Stimulated activated CD8-positive, alpha-beta memory T cell treated with anti-CD3 and anti-CD28 coated beads, Interleukin-15, amount 100 ng/mL, for 48 hours (primary cell): ENCODE data around the gene QRFP.

Experiments used
- DNase-seq, 2 donors: peaks; one replicate each; pipeline ENCODE4 v3.0.0-alpha.2; 2020; ENCODE audit warnings: low read depth in 2 of 2

The QRFP gene

DNA sequence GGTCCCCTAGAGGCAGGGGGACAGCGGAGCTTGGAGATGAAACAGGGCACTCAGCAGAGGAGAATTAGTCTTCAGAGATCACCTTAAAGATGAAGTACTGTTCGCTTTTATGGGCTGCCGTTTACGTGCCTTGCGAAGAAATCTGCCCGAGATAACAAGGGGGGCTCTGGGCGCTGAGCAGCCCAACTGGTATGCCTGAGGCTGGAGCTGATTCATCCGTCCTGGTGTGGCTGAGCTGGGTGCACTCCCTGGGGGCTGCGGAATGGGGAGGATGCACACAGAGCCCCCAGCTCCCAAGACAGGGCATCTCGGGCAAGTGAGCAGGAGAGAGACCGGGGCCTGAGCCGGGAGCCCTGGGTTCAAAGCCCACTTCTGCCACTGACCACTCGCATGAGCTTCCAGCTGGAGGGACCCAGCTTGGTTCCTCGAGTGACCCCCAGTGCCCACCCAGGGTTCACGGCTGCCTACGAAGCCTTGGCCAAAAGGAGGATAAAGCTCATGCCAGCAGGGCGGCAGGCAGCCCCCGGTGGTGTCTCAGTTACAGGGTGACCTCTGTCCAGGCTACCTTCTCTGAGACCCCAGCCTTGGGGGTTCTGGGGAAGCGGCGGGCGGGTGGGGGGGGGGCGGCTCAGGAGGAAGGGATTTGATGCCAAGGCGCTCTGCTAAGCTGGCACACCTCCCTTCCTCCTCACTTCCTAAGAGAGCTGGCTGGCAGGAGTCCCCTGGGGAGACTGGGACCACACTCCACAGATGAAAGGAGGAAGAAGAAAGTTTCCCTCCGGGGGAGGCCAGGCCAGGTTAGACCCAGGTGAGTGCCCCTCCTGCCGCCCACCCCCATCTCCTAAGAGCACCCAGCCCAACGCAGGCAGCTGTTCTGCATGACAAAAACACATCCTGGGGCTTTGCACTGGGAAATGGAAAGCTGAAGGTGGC, 36.8 kb upstream of the QRFP start:
- DNase-seq, result no peak

DNA sequence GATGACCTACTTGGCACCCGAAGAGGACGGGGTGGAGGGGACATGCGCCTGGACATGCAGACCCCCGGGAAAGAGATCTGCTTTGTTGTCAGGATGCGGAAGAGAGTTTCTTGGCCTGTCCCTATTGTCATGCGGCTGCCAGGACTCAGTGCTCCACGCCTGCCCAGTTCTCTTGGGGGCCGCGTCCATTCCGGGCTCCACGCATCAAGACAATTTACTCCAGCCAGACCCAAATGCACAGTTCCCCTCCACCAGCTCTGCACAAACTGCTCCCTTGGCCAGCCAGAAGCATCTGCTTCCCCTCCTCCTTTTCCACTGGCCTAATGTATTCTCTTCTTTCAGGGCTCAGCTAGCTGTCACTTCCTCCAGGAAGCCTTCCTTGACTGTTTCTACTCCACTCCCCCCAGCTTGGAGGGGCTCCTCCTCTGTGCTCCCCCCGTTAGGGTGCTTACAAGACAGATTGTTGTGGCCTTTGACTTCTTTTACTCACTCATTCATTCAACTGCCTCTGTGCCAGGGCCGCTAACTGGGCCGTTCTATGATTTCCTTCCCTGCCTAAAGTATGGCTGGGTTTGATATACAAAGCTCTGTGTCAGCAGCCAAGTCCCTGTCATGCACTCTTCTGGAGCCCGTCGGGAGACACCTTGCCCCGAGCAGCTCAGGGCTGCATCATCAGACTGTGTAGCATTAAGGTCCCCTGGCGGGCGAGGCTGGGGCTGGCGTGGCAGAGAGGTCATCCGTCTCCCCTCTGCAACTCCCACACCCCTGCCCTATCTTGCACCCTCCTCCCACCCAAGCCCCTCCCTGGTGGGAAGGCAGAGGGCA, 35.9 kb upstream of the QRFP start:
- DNase-seq, result no peak

DNA sequence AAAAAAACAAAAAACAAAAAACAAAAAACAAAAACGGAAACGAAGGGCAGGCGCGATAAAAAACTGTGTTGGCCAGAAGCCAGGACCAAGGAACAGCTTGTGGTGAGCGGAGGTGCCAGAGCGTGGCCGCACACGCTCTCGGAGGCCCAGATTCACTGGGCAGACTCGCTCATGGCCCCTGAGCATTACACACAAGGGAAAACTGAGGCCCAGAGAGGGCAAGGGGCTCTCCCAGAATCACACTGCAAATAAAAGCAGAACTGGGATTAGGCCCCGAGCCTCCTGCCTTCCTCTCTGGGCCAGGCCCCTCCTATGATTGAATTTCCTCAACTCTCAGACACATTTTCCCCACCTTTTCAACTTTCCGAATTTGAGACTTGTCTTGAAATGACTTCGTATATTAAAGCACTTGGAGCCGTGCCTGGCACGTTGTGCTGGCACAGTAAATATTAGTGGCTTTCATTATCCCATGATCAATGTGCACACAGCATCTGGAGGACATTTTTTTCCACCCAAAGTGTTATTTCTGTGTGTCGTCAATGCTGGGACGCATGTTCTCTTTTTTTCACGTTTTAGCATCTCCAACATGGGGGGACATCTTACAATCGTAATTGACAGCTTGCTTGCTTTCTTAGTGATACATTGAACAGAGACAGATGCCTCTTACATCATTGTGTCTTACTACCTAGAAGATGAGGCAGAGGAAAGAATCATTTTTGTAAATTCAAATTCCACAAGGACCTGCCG, 35.1 kb upstream of the QRFP start:
- no peak for DNase-seq

DNA sequence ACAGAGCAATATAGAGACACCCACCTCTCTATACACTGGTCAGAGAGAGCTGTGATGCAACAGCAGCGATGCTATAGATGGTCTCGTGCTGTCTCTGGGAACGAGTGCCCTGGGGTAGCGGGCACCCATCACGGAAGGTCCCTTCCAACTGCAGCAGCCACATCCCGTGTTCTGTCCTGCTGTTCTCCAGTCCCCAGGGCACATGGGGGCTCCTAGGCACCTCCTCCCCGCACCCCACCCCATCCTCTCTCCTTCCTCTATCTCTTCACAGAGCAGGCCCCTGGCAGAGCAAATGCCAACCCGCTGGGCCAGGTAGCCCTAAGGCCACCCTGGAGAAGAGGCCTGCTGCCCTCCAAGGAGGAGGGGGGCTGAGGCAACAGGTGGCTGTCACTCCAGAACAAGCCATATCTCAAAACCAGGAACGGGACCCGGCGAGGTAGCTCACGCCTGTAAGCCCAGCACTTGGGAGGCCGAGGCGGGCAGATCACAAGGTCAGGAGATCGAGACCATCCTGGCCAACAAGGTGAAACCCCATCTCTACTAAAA, 34.3 kb upstream of the QRFP start:
- no peak for DNase-seq

DNA sequence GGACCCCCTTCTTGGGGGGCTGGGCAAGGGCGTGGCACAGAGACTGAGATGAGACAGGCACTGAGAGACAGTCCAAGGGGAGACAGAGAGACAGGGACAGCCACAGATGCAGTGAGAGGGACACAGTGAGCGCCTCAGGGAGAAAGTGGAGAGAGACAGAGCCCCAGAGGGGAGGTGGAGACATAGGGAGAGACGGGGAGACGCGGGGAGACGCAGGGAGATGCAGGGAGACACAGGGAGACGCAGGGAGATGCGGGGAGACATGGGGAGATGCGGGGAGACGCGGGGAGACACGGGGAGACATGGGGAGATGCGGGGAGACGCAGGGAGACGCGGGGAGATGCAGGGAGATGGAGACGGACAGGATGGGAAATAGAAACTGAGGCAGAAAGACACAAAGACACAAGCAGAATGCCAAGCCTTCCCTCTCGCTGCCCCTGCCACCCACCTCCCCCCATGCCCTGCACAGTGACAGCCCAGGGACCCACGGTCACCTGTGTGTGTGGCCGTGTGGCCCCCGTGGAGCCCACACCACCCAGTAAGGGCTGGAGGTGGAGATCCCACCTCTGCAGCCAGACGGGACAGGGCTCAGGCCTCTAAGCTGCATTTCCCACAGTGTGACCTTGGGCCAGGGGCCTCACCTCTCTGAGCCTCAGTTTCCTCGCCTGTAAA, 33.7 kb upstream of the QRFP start:
- no peak for DNase-seq

DNA sequence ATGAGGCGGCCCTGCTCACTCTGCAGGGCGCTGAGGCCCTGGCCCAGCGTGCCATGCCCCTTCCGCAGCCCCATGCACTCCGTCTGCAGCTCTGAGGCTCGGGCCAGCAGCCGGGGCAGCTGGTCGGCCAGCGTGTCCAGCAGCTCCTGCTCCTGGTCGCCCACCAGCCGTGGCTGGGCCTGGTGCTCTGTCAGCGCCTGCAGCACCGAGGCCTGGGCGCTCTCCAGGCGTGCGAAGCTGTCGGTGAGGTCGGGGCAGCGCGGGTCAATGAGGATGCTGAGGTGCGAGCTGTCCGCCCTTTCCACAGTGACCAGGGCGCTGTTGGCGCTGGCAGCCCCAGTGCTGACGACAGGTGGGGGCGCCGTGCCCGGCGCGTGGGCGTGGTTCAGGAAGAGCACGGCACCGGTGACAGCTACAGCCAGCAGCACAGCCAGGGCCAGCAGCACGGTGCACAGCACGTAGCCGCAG, 33.0 kb upstream of the QRFP start:
- DNase-seq, result no peak

DNA sequence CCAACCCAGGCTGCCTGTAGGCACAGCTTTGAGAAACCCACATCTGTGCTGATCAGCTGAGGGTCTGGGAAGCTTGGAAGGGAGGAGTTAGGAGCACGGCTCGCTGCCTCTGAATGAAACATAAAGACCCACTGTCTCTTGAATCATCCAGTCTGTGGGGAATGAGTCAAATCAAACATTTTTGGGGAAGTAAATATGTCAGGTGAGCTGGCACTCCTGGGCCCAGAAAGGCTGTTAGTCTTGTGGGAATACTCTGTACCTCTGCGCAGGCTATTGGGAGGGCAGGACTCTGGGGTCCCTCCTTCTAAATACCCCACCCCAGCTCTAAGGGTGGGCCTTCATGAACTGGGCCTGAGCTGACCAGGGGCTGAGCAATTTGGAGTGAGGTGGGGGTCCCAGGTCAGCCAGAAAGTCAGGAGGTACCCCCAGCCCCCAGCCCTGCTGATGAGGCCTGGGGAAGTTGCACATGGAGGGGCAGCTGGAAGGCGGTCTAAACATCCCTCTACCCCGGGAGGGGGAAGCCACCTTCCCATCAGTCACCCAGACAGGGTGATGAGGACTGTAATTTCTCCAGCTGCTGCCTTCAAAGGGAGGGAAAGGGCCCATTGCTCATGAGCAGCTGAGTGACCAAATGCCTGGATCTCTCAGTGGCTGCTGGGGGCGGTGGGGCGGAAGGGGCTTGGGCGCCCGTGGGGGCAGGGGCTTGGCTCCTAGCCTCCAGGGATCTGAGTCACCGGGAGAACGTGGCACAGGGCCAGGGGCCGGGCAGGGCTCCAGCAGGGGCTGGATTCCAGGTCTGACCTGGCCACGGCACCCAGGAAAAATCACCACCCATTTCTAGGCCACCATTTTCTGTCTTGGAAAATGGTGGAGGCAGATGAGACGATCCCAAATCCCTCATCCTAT, 31.6 kb upstream of the QRFP start:
- no peak for DNase-seq

DNA sequence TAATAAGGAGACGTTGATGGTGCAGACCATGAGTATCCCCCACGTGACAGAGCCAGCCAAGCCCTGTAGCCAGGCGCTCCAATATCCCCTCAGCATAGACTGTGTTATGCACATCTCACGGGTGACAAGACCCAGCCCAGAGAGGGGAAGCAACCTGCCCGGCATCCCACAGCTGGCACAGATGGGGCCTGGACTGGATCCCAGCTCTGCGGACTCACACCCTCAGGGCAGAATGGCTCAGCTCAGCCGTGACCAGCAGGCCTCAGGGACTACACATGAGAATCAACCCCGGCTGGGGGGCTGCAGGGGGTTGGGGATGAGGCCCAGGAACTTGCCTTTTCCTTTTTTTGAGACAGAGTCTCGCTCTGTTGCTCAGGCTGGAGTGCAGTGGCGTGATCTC, 30.7 kb upstream of the QRFP start:
- no peak for DNase-seq

DNA sequence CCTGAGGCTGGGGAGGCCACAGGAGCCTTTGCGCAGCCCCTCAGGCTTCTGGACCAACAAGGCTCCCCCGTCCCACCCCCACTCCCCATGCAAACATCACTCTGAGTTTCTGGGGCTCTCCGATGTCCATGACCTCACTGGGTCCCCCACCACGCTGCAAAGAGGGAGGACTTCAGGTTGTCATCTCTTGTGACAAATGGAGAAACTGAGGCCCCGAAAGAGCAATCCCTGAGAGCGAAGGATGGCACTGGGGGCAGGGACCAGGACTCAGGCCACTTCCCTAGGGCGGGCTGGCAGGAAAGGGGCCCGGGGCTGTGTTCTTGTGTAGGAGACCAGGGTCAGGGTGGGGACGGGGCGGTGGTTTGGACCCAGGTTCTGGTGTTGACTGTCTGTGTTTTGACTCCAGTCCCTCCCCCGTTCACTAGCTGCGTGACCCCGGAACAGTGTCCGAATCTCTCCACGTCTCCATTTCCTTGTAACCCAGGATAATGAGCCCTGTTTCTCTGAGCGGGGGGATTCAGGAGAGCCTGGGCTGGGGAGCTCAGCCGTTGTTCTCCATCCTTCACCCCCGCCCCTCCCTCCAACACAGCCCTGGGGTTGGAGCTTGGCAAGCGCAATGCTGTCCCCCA, 28.6 kb upstream of the QRFP start:
- no peak for DNase-seq

DNA sequence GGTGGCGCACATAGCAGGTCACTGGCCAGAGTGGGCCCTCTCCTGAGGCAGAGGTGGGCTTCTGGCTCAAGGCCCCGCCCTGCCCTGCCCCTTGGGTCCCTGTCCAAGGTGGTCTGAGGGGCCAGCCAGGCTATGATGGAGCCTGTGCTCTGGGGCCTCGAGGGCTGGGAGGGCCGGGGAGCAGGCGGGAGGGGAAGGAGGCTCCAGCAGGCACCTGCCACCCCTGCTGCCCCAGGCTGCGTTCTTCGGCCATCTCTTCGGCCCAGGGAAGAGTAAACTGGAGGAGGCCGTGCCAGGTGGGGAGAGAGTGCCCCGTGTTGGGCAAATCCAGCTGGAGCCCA, 27.8 kb upstream of the QRFP start:
- DNase-seq, result no peak

DNA sequence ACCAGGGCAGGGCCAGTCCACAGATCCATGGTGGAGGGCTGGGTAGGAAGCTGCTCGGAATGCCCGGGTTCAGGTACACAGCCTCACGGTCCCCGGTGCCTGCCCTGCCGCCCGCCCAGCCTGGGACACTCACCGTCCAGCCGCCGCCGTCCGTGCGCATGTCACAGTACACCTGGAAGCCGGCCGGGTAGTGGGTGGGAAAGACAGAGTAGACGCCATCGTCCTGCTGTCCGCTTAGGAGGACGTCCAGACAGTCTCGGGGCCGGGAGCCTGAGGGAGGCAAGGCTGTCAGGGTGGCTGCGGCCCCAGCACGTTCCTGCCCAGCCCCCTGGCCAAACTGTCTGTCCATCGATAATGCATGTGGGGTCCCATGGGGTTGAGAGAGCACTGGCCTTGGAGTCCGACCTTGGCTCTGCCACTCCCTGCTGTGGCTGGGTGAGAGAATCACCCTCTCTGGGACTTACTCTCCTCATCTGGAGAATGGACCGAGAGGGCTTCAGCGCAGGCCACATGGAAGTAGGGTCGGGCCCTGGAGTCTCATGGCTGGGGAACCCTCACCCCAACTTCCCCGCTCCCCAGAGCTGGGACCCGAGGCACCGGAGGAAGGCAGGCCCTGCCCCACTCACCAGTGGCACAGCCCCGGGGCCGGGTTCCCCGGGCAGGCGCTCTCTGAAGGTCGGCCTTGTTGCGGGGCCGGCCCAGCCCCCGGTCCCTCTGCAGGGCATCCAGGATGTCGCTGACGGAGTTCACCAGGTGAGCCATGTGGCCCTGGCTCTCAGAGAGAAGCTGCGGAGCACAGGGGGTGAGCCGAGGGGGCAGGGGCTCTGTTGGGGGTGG, 27.2 kb upstream of the QRFP start:
- DNase-seq, result no peak

DNA sequence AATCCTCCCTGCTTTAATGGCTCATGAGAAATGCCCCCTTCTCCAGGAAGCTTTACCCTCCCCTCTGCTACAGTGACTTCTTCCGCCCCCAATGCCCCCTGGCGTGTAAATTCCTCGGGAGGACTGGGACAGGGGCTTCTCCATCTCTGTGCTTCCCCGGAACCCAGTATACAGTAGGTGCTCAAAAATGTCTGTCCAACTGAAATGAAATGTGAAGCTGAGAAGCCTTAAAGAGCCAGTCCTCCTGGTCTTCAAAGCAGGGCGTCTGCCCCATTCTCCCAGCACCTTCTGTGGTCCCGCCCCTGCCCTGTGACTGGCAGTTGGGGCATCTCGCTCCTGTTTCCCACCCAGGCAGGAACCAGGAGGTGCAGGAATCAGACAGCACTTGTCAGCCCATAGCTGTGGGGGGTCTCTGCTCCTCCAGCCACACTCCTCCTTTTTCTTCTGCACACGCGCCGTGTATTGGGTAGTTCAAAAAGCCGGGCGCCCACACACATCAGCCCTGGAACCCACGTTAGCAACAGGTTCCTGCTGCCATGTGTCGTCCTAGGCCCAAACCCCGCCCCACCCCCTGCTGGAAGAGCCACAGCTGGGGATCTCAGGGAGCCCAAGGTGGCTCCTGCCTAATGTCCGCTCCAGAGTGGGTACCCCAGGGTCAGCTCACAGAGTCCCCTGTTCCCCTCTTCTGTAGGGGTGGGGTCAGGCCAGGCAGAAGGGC, 26.4 kb upstream of the QRFP start:
- no peak for DNase-seq

DNA sequence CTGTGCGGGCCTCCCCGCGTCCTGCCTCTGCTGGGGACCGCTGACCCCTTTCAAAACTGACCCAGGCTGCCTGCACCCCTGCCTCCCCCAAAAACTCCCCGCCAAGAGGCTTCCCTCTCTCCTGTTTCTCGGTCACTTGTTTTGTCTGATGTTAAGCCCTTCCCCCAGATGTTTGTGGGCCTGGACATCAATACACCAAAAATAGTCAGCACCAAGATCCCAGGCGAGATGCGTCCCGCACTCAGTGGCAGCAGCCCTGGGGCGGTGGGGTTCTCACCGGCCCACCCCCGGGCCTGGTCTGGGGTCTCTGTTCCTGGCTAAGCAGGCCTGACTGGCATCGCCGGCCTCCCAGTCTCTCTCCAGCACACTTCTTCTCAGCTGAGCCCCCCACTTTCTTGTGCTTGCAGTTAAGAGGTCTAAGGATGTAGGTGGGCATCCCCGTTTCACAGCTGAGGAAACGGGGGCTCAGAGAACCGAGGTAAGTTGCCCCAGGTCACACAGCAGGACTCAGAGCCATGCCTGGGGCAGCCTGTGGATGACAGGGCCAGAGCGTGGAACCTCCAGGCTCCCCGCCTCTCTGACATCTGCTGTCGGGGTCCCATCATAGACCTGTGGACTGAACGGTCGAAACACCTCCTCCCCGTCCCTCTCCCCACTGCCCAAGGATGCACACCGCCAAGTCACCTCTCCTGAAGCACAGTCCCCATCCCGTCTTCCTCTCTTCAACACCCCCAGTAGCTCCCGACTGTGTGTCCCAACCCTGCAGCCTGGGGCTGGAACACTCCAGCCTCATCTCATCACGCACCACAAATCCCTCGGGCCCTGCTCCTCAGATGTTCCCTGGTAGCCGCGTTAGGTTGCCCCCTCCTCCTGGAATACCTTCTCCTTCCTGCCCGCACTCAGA, 25.6 kb upstream of the QRFP start:
- DNase-seq, result no peak

DNA sequence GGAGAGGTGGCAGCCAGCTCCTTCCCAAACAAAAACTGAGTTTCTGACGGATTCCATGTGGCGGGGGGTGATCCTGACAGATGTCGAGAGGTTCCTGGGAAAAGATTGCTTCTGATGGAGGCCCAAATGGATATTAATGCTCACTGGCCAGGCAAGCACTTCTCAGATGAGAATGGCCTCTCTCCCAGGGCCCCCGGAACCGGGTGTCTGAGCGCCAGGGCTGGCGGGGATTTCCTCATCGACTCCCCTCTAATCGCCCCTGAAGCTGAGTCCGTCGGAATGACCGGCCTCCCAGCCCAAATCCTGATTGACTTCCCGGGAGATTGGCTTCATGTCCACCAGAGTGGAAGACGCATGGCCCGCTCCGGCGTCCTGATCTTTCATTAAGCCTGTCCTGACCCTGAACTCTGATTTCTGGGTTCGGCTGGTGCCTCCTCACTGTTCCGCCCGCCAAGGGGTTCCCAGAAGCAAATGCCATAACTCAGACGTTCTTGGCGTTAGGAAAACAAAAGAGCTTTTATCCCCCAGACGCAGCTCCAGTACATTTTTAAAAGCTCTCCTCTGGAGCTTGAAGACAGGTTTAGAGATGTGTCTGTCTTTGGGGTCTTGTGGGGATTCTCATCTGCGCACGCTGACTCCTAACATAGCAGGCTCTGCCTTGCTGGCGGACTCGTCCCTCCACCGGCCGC, 24.8 kb upstream of the QRFP start:
- DNase-seq, result no peak

DNA sequence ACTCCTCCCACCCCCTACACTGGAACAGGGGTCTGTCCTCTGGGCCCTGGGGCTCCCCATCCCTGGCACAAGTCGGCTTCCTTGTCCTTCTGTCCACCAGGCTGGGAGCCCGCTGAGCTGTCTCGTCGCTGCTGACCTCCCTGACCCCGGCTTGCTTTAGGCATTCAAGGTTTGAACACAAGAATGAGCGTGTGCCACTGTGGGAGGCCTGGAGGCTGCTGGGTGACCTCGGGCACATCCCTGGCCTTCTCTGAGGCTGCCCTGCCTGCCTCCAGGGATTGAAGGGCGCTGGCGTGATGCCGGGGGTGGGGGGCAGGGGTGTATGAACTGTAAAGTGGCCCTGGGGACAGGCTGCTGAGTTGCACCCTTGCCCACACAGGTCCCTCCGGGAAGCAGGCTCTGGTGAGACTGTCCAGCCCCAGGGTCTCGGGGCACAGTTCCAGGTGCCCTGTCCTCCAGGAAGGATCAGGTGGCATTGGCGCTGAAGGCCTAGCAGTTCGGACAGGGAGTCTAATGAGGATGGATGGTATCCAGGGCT, 24.2 kb upstream of the QRFP start:
- DNase-seq, result no peak

DNA sequence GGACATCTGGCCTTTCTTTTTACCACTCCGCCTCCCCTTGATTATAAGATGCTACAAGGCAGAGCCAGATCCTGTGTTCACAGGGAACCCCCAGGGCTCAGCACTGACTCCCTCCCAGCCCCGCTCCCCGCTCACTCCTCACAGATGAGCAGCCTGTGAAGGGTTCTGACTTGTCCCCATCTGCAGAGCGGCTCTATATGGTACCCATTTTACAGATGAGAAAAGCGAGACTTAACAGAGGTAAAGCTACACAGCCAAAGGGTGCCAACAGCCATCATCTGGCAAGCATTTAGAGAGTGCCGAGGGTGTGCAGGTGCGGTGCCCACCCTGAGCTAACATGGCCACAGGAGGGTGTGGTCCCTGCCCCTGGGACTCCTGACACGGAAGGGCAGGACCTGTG, 23.6 kb upstream of the QRFP start:
- no peak for DNase-seq
